HepG2 (cell line): Measurements from ENCODE around the gene INSL6. TPM values are rescaled to one million over a fixed set of nuclear protein-coding genes. Genes with fewer than 3 reads are reported as not detected.

ENCODE experiments used
- ATAC-seq: fragments of 200-7000 bp; cut with Tn5 transposase; 3 replicates; pipeline ENCODE4 v1.9.1; 2020; ENCODE audit warnings: mild to moderate bottlenecking, moderate library complexity
- BruUV-seq: library from RNA; stranded (reverse); fragments of 400-500 nt; replicated peaks from 2 replicates; lab custom pipeline; 2021; lab: Mats Ljungman, UMichigan
- CTCF ChIA-PET: fragments of 300-600 bp; formaldehyde crosslinking; extraction: SDS; loops from one replicate; lab custom pipeline; 2021; ENCODE audit warnings: low total read pairs, inconsistent platforms, low intra/inter-chr PET ratio; lab: Yijun Ruan, JAX
- POLR2A ChIA-PET: fragments of 350-600 bp; sonication (Branson Sonifier 250); formaldehyde crosslinking; loops from one replicate; lab custom pipeline; 2020; ENCODE audit warnings: antibody characterized with exemption, inconsistent platforms; lab: Yijun Ruan, JAX
- DNase-seq: peaks from one replicate; pipeline ENCODE4 v3.0.0-alpha.2; 2015; ENCODE audit warnings: low spot score
- FAIRE-seq: peaks from 3 replicates; lab custom pipeline; 2011; peaks lifted over from hg19 to GRCh38; lab: Jason Lieb, UNC
- H2AFZ ChIP-seq: one replicate; pipeline ENCODE4 v1.6.1; 2011; ENCODE audit warnings: low read length, inconsistent platforms
- H3K27ac ChIP-seq: fragments of 300-600 bp; 3 replicates; pipeline ENCODE4 v1.8.0; 2011; ENCODE audit warnings: mixed run types, mild to moderate bottlenecking, mixed read lengths, low read length, inconsistent platforms; ENCODE audit not compliant: insufficient read depth; ENCODE audit errors: extremely low read length
- H3K27me3 ChIP-seq, 2 experiments: fragments of 200-600 bp in 1 of 2; 2 replicates in 1 of 2; 3 replicates in 1 of 2; pipeline versions ENCODE4 v1.6.0 to v1.8.0; 2011; ENCODE audit warnings: low read length in 2 of 2, mild to moderate bottlenecking in 2 of 2, moderate library complexity in 2 of 2, inconsistent platforms in 1 of 2; ENCODE audit not compliant: insufficient read depth in 2 of 2, control insufficient read depth in 1 of 2
- H3K36me3 ChIP-seq, 2 experiments: fragments of 200-600 bp in 1 of 2; replicated peaks in 1 of 2; 2 replicates in 1 of 2; 3 replicates in 1 of 2; pipeline versions ENCODE4 v1.5.1 to v1.8.0; 2011; ENCODE audit warnings: low read length in 2 of 2, inconsistent platforms in 1 of 2; ENCODE audit not compliant: insufficient read depth in 2 of 2, control insufficient read depth in 1 of 2
- H3K4me1 ChIP-seq: 2 replicates; pipeline ENCODE4 v1.5.1; 2012; ENCODE audit warnings: low read length, inconsistent platforms; ENCODE audit not compliant: insufficient read depth
- H3K4me2 ChIP-seq: 2 replicates; pipeline ENCODE4 v1.6.0; 2011; ENCODE audit warnings: low read depth, low read length, inconsistent platforms
- H3K4me3 ChIP-seq, 3 experiments: fragments of 200-600 bp in 1 of 3; sonication (generic), shearing (Covaris generic) in 1 of 3; replicated peaks in 1 of 3; 2 replicates each; pipeline ENCODE4 v1.5.1; 2011 to 2016; ENCODE audit warnings: low read length in 3 of 3, inconsistent platforms in 2 of 3, low read depth in 2 of 3, mild to moderate bottlenecking in 2 of 3, control low read depth in 1 of 3, mixed read lengths in 1 of 3; ENCODE audit not compliant: insufficient read depth in 1 of 3
- H3K79me2 ChIP-seq: one replicate; pipeline ENCODE4 v1.6.1; 2011; ENCODE audit warnings: low read length, inconsistent platforms; ENCODE audit not compliant: insufficient read depth
- H3K9ac ChIP-seq: 2 replicates; pipeline ENCODE4 v1.6.0; 2011; ENCODE audit warnings: mild to moderate bottlenecking, low read depth, low read length, inconsistent platforms; ENCODE audit not compliant: insufficient read depth
- H3K9me3 ChIP-seq: 2 replicates; pipeline ENCODE4 v1.5.1; 2012; ENCODE audit warnings: mild to moderate bottlenecking, low read length
- H4K20me1 ChIP-seq: 2 replicates; pipeline ENCODE4 v1.6.0; 2011; ENCODE audit warnings: inconsistent platforms, mild to moderate bottlenecking, low read length, moderate library complexity; ENCODE audit not compliant: insufficient read depth
- MYC ChIP-seq: sonication (generic); formaldehyde crosslinking; IDR thresholded peaks from 2 replicates; pipeline ENCODE4 v1.9.0; 2021; ENCODE audit warnings: missing genetic modification reagents, borderline replicate concordance
- SIN3B ChIP-seq: fragments of 150-350 bp; IDR thresholded peaks from 2 replicates; pipeline ENCODE4 v1.6.1; 2014; ENCODE audit warnings: low read length
- SRSF4 ChIP-seq: fragments of 200-400 bp; formaldehyde crosslinking; IDR thresholded peaks from one replicate; pipeline ENCODE4 v1.6.1; 2018; ENCODE audit warnings: mild to moderate bottlenecking, low read depth, low read length, moderate library complexity; ENCODE audit not compliant: poor library complexity, severe bottlenecking
- ZFP62 ChIP-seq: sonication (generic); formaldehyde crosslinking; IDR thresholded peaks from 2 replicates; pipeline ENCODE4 v1.4.0; 2020; ENCODE audit warnings: missing genetic modification reagents
- ZNF567 ChIP-seq: sonication (generic); formaldehyde crosslinking; IDR thresholded peaks from 2 replicates; pipeline ENCODE4 v1.8.1; 2023; ENCODE audit warnings: mild to moderate bottlenecking, missing genetic modification reagents, borderline replicate concordance
- WGBS: methylation state at CpG from one replicate; pipeline ENCODE4 v1.1.6; 2017; ENCODE audit warnings: low lambda C conversion rate; 5-methylcytosine and 5-hydroxymethylcytosine counted together
- in situ Hi-C: cut with HindIII; loops from 2 replicates; pipeline ENCODE4 v1.10.0; 2017; ENCODE audit warnings: low pct_unique_long_range_greater_than_20kb; ENCODE audit not compliant: extremely low pct_ligation_motif_present
- intact Hi-C: fragments of 100-400 bp; cut with micrococcal nuclease; formaldehyde crosslinking; loops from one replicate; pipeline ENCODE4 v1.10.0; 2022; ENCODE audit not compliant: unreplicated experiment
- polyA plus RNA-seq, 8 experiments: library from polyadenylated mRNA; depleted of rRNA in 3 of 8; stranded (reverse) in 7 of 8; unstranded in 1 of 8; fragments of >200 nt; fragmentation: Illumina TruSeq in 4 of 8; extraction: Trizol in 4 of 8; gene quantifications; 2 replicates each; pipeline versions ENCODE4 v1.2.1 to v1.2.3, GENCODE V29; 2011 to 2016; ENCODE audit warnings: low read depth in 4 of 8, missing spikeins in 1 of 8, mixed read lengths in 1 of 8; ENCODE audit not compliant: insufficient read depth in 1 of 8
- total RNA-seq, 5 experiments: library from RNA; depleted of rRNA; stranded (reverse); fragments of >200 nt; fragmentation: Illumina TruSeq; extraction: Trizol; gene quantifications; 2 replicates each; pipeline ENCODE4 v1.2.3, GENCODE V29; 2016; ENCODE audit warnings: low read depth in 1 of 5

Gene INSL6
- total and polyA plus RNA-seq, 2 of the 13 experiments (the other 11 are each of a cell fraction or from before 2014, with no cell fraction given): not detected

DNA sequence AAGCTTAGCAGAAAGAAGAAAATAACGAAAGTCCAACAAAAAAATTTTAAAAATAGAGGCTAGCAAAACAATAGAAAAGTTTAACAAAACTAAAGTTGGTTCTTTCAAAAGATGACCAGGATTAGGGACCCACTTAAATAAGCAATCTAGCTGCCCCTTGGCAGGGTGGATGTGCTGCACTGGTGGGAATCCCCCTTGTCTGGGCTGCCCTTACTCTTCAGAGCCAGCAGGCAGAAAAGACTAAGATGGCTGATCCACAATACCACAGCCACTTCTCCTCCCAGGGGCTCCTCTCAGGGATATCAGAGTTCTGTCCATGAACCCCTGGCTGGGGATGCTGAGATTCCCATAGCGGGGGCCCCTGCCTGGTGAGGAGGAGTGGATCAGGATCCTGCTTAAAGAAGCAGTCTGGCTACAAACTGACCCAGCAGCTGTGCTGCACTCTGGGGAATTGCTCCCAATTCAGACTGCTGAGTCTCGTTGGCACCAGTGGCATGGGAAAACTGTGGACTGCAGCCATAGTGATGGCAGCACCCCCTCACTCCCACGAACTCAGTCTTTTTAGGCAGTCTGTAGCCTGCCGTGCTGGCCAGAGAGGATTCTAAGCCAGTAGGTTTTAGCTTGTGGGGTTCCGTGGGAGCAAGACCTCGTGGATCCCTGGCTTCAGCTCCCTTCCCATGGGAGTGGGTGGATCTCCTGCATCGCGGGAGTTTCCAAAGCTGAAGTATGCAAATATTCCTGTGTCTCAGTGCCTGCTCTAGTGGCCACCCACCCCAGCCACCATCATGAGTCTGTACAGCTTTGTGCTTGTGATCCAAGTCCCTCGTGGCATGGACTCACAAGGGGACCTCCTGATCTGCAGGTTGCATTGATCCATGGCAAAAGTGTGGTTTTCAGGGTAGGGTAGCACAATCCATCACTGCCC is 2.9 kb upstream of the INSL6 start:
- ChIA-PET POLR2A (no interaction called here), CTCF (interaction anchor here (1.0 to 2.5 kb wide), 2 partner anchors 412 kb away, joined by 3 to 11 read pairs; no protein-coding TSS in a partner anchor)
- peaks cover 0 to 5% of the 10 kb centered on the region in 2 experiments; a peak in 2 of 5 replicates for H3K27me3 ChIP-seq
- H3K4me3 ChIP-seq: no peak overlapping the region
- DNase-seq (no peak), FAIRE-seq (no peak), ATAC-seq (no peak)
- no peaks in the 10 kb centered on the region for H3K36me3 ChIP-seq
- H3K79me2 ChIP-seq: no peaks in the 10 kb centered on the region
- H3K9me3 ChIP-seq: no peaks in the 10 kb centered on the region
- in situ Hi-C loops: loop anchor here (5.0 kb wide), 2 partner anchors 254 to 409 kb away; no protein-coding TSS in a partner anchor
- no peak overlapping the region for H2AFZ ChIP-seq
- no peak overlapping the region for H3K9ac ChIP-seq
- H3K4me2 ChIP-seq: no peak overlapping the region
- intact Hi-C loops: loop anchor here (5.0 kb wide), 1 partner anchor 74 kb away; no protein-coding TSS in a partner anchor
- WGBS: 0% methylated on average over 2 of the region's 10 CpGs
- no peaks in the 10 kb centered on the region for H4K20me1 ChIP-seq
- BruUV-seq: no TSS peak
- no peaks in the 10 kb centered on the region for H3K4me1 ChIP-seq
- TF ChIP-seq SRSF4: no peak
- TF ChIP-seq MYC (CRISPR knock-in tag): no peak
- TF ChIP-seq SIN3B: no peak
- no peak for TF ChIP-seq ZNF567
- TF ChIP-seq ZFP62 (CRISPR knock-in tag): no peak
- H3K27ac ChIP-seq: no peak overlapping the region
